ENCODE data around the gene MPND.

Gene MPND

DNA sequence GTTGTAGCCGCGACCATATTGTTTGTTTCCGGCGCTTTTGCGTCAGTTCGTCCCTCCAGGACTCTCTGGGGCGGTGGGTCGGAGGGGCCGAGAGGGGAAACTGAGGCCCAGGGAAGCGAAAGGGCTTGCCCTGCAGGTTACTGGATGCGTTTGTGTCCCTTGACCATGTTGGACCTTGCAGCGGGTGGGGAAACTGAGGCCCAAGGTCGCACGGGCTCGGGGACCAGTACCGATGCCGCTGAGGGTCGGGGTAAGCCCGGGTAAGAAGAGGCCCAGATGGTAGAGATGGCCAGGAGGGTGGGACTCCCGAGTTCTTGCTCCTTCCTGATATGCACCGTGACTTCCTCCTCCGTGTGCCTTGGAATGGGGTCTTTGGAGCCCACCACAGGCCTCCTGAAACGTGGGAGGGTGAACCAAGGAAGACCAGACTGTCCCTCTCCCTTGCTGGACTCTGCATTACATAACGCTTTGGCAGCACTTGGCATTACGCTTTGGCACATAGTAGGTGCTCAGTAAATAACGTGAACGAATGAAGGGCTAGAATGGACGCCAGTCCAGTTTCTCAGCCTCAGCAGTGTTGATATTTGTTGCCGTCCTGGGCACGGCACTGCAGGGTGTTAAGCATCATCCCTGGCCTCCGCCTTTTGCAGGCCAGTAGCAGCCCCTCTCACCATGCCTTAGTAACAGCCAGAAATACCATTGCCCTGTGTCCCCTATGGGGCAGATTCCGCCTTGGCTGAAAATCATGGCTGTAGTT, 59.8 kb downstream of the MPND start:
- no peak for DNase-seq (ENCODE audit: low spot score)

DNA sequence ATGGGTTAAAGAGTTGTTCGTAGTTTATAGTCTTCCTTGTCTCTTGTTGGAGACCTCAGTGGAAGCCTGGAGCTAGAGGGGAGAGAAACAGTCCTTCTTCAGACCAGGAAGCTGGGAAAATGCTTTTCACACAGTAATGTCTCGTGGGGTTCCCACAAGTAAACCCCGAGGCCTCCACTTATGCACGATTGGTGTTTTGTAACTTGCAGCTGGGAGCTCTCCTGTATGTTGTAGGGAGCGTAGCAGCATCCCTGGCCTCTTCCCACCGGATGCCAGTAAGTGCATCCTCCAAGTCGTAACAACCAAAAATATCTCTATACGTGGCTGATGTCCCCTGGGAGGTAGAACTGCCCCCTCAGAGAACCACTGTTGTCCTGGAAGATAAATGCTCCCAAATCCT, 62.6 kb downstream of the MPND start:
- no peak for DNase-seq (ENCODE audit: low spot score)

DNA sequence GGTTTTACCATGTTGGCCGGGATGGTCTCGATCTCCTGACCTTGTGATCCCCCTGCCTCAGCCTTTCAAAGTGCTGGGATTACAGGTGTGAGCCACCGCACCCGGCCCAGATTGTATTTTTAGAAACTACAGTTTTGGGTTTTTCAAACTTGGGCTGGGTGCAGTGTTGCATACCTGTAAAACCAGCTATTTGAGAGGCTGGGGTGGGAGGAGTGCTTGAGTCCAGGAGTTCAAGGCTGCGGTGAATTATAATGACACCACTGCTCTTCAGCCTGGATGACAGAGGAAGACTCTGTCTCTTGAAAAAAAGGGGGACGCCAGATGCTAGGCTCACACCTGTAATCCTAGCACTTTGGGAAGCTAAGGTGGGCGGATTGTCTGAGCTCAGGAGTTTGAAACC, 63.3 kb downstream of the MPND start:
- DNase-seq (ENCODE audit: low spot score): no peak

DNA sequence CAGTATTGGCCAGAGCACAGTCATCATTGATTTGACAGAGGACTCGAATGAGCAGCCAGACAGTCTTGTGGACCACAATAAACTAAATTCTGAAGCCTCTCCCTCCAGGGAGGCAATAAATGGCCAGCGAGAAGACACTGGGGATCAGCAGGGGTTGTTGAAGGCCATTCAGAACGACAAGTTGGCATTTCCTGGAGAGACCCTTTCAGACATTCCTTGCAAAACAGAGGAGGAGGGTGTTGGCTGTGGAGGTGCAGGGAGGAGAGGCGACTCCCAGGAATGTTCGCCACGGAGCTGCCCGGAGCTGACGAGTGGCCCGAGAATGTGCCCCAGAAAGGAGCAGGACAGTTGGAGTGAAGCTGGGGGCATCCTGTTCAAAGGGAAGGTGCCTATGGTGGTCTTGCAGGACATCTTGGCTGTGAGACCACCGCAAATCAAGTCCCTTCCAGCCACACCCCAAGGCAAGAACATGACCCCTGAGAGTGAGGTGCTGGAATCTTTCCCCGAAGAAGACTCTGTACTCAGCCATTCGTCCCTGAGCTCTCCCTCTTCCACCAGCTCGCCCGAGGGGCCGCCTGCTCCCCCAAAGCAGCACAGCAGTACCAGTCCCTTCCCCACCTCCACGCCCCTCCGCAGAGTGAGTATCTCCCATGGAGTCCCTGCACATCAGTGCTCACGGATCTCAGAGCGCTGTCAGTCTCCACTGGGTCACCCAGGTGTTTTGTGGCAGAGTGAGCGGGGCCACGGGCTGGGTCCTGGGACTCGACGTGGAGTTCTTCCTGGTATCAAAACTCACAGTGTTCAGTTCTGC, 66.0 kb downstream of the MPND start:
- DNase-seq (ENCODE audit: low spot score): no peak

Data from AG08395 (cell line).